SKM-1 treated with dmso at 0.1 percent for 144 hours (cell line): ENCODE data around the gene DBNDD2.

Experiments used
- DNase-seq: peaks from one replicate; lab custom pipeline; 2025; ENCODE audit not compliant: unreplicated experiment; lab: John Stamatoyannopoulos, UW

DBNDD2 gene

GRCh38 chr20:45415822-45416637 is 7.9 kb downstream of the DBNDD2 start, which contains the start of gene PIGT:
Gene PIGT (plus strand): TSS chr20:45416141. CDS start chr20:45416157, 16 bp downstream.
- DNase-seq: peak; percentile 73

DNA sequence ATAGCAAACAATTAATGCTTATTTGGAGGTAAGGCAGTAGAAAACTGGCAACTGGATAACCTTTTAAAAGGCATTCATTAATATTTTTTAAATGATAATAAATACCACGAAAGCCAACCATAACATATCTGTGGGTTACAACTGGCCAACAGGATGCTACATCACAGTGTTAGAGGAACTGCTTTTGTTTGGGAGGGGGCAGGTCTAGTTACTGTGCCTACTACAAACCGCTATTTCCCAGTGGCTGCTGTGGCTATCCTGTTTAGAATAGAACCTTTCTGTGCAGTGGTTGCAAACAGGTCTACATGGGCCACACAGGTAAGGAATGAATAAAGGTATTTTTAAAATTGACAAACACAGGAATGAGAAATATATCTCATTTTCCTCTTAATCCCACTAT is 8.8 kb downstream of the DBNDD2 start:
- DNase-seq: no peak

DNA sequence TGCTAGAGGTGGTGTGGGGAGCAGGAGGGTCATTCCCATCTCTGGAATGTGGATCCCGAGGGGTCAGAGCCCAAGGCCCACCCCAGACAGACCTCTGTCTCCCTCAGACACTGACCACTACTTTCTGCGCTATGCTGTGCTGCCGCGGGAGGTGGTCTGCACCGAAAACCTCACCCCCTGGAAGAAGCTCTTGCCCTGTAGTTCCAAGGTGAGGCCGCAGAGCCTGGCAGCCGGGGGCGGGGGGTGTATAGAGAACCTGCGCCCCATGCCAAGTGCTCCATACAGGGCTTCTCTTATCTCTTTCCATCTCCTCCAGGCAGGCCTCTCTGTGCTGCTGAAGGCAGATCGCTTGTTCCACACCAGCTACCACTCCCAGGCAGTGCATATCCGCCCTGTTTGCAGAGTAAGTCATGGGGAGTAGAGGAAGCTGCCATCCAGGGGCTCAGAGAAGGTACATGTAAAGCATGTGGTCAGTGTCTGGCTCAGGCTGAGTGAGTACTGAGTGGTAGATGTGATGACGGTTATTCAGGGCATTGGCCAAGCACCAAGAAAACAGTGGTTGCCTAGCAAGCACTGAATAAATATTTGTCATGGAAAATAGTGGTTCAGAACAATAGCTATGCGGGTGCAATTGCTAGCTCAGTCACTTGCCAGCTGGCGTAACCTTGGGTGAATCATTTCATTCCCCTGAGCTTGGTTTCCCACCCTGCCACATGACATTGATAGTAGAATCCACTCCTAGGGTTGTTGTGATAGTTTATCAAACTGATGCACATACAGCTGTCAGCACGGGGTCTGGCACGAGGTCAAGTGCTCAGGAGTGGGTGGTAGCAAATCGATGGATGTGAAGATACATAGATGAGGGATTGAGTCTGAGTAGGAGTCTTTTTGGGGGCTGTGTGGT is 11.4 kb downstream of the DBNDD2 start:
- no peak for DNase-seq

DNA sequence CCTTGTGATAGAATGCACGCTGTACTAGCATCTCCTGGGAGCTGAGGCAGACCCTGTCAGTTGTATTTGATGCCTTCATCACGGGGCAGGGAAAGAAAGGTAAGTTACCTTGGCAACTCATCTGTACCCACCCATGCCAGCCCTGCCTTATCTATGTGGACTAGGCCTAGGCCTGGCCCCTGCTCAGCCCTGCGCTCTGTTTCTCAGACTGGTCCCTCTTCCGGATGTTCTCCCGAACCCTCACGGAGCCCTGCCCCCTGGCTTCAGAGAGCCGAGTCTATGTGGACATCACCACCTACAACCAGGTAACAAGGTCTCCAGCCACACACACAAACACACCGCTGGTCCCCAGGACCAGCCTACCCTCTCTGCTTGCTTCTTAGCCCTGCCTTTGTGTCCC is 12.0 kb downstream of the DBNDD2 start:
- no peak for DNase-seq

- no peak for DNase-seq
These were observed 15.6 kb downstream of the DBNDD2 start for GRCh38 chr20:45423700-45424099.

- DNase-seq: no peak
These were observed 17.5 kb downstream of the DBNDD2 start for GRCh38 chr20:45425561-45425960.

- DNase-seq: no peak
These were observed 18.4 kb downstream of the DBNDD2 start for GRCh38 chr20:45426320-45427016.

DNA sequence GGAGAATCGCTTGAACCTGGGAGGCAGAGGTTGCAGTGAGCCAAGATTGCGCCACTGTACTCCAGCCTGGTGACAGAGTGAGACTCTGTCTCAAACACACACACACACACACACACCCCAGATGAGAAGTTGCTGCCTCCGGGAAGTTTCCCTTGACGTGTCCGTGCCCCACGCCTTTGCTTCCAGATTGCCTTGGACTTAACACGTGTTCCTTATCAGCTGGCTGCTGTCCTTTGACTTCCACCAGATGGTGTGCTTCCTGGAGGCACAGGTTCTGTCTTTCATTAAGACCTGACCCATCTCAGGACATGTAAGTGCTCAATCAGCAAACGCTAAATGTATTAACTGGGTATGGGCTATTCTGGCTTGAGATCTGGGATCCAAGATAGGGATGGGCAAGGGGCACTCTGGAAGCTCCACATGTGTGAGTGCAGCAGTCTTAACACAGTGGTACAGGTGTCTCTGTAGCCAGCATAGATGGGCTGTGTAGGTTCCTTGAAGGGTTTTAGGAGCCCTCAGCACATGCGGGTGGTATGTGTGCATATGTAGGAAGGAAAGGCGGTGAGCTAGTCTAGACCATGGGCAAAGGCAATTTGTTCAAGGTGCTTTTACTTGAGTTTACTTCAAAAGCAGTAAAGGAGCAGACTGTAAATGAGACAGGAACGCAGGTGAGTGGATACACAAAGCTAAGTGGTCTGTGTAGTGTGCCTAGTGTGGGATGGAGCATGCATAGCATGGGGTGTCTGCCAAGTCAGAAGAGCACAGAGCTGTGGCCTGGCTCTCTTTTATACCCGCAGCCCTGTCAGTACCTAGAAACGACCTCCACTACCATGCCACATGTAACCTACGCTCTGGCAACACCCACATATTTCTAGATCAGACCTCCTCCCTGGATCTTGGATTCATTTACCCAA is 19.4 kb downstream of the DBNDD2 start:
- DNase-seq: no peak

DNA sequence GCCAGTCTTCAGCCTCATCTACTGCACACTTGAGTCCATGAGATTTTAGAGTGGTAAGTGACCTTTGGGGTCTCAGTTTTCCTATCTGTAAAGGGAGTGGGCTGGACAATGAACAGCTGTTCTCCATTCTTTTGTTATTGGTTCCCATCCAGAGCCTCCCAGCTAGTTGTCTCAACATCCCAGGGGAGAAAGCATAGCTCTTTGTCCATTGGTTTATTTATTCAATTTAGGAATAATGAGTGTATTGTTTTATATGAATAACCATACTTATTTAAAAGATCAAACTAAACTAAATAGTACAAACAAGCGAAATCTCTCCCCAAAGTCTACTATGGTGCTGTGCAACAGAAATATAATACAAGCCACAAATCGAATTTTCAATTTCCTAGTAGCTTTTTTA is 21.5 kb downstream of the DBNDD2 start:
- DNase-seq: no peak

GRCh38 chr20:45432294-45432693 is 24.2 kb downstream of the DBNDD2 start:
- DNase-seq: peak; percentile 69

GRCh38 chr20:45433316-45433715 is 25.2 kb downstream of the DBNDD2 start:
- DNase-seq: no peak

- DNase-seq: no peak
These were observed 25.9 kb downstream of the DBNDD2 start for GRCh38 chr20:45433976-45434375.

DNA sequence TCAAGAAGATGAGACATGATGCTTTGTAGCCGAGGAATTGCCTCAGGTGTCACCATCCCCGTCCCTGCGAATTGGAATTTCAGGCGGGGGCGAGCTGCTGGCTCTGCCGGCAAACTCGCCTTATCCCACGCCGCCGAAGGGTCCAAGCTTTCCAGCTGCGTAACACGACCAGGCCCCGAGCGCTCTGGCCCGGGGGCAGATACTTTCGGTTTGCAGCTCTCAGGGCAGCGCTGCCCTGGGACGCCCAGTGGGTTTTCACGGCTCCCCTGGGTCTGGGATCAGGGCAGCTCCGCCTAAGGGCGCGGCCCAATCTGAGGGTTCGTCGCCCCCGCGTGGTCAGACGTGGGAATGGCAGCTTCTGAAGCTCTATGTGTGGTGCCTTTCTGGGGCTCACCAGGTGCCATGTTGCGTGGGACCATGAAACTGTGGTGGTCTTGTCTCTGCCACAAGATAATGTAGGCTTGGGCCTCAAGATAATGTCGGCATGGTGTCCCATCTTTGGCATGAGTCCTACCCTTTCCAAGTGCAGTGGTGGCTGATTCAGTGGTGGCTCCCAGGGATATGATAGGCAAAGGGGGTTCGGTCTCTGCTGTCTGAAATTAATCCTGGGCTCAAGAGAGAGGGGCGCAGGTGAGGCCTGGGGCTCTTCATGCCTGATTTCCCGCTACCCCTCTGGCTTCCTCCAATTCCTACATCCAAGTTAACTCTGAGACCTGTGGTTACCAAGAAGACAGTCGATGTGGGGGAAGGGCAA is 28.8 kb downstream of the DBNDD2 start:
- peak; percentile 38 for DNase-seq

DNA sequence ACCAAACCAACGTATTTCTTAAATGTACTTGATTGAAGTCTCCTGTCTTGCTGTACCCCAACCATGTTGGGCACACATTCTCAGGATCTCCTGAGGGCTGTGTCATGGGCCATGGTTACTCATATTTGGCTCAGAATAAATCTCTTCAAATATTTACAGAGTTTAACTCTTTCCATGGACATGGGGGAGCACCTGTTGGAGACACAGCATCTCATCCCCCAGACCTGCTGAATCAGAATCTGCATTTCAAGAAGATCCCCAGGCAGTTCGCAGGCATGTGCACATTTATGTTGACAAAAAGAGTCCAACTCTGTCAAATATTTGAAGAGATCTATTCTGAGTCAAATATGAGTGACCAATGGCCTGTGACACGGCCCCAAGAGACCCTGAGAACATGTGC is 32.3 kb downstream of the DBNDD2 start:
- DNase-seq: no peak

DNA sequence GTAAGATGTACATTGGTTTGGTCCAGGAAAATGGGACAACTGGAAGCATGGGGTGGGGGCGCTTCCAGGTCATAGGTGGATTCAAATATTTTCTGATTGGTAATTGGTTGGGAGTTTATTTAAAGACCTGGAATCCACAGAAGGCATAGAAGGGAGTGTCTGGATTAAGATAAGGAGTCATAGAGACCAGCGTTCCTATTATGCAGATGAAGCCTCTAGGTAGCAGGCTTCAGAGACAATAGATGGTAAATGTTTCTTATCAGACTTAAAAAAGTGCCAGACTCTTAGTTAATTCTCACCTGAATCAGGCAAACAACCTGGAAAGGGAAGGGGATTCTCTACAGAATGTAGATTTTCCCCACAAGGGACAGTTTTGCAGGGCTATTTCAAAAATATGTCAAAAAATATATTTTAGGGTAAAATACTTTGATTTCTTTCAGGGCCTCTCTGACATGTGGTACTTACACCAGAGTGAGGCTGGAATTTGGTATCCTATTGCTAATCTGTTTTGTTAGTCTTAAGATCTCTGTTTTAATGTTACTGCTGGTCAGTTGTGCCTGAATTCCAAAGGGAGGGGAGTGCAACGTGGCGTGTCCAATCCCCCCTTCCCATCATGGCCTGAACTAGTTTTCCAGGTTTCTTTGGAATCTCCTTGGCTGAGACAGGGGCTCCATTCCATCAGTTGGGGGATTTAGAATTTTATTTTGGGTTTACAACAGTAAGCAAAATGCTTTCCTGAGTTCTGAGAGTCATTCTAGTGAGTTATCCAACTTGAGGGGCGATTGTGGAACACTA is 33.0 kb downstream of the DBNDD2 start:
- no peak for DNase-seq

DNA sequence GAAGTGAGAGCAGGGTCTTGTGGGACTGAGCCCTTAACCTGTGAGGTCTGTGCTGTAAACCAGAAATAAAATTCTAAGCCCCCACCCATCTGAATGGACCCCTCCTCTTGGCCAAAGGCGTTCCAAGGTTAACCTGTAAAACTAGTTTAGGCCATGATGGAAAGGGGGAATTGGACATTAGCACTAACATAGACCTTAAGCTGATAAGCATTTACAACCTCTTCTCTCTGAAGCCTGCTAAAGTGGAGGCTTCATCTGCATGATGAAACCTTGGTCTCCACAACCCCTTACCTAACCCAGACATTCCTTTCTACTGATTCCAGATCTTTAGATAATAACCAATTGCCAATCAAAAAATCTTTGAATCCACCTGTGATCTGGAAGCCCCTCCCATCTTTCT is 33.7 kb downstream of the DBNDD2 start:
- no peak for DNase-seq

GRCh38 chr20:45444050-45444449 is 36.0 kb downstream of the DBNDD2 start:
- no peak for DNase-seq

DNA sequence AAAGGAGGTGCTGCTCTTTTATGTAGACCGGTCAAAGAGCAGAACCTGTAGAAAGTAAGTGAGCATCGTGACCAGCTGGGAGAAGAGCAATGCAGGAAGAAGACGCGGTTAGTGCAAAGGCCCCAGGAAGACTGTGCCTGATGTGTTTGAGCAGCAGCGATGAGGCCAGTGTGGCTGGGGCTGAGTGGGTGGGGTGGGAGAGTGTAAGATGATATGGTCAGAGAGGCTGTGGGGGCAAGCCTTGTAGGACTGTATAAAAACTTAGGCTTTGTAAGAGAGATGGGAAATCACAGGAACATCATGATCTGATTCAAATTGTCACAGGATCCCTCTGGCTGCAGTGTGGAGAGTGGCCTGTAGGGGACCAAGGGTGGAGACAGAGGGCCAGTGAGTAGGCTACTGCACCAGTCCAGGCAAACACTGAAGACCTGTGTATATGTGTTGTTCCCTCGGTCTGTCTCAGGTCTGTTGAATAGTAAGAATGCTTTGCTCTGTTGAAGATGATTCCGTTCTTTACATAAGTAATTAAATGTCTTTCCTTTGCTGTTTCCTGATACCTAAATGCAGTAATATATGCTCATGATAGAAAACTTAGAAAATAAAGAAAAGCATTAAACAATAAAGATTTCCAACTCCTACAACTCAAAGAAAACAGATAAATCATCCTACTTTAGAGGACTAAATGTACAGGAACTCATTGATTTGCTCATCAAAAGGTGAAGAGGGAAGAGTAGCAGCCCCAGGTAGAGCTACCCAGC is 37.9 kb downstream of the DBNDD2 start:
- peak; percentile 35 for DNase-seq
